Stimulated activated CD8-positive, alpha-beta memory T cell treated with anti-CD3 and anti-CD28 coated beads, Interleukin-2, amount 100 ng/mL, for 48 hours (primary cell): Measurements from ENCODE around the gene XRCC6.
A peak's percentile ranks its signal among the peaks of the same experiment; 100 is the strongest.
"Not testable (repeated sequence)": the region's sequence is repeated elsewhere in the genome, so short reads cannot be mapped to it uniquely, and the experiment has no call there.

Source experiments
- DNase-seq, 2 donors: peaks; one replicate each; pipeline ENCODE4 v3.0.0-alpha.2; 2020; ENCODE audit warnings: low read depth in 2 of 2

XRCC6 gene

GRCh38 chr22:41686890-41687289 lies 65.8 kb downstream of the XRCC6 start:
- not testable (repeated sequence) for DNase-seq

- DNase-seq = no peak
These were observed 66.8 kb downstream of the XRCC6 start for GRCh38 chr22:41687901-41688364.

GRCh38 chr22:41688365-41689211 lies 67.5 kb downstream of the XRCC6 start, which contains the start of gene SNU13:
Gene SNU13, minus strand, starts transcription at chr22:41688867. Its CDS starts 71 bp downstream, at chr22:41688796.
- DNase-seq = peak; percentile 87 to 88

DNA sequence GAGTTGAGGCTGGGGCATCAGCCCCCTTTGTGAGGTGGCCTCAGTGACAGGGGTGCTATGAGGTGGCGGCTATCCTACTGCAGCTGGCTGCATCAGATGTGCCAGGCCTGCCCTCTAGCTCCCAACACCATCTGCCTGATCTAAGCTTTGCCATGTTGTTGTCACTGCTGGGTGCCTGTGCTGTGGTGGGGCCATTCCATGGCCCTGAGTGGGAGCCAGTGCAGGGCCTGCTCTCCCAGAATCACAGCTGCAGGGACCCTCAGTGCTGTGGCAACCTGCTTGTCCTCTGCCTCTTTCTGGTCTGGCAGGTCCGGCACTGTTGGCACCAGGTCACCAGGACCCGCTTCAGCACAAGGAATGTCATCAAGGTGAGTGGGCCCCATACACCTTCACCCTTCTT lies 69.4 kb downstream of the XRCC6 start:
- no peak for DNase-seq

DNA sequence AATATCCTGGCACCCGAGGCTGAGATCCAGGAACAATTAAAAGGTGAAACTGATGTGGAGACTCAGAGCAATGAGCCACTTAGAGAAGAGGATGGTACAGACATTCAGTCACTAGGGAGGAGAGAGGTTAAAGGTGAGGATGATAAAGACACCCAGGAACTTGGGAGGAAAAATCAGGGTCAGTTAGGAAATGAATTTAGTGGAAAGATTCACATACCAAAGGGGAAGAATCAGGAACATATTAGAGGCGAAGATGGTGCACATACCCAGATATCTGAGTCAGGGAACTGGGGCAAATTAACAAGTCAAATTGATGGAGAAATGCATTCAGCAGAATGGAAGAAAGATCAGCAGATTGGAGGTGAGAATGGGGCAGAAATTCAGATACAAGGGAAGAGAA lies 74.1 kb downstream of the XRCC6 start:
- no peak for DNase-seq

DNA sequence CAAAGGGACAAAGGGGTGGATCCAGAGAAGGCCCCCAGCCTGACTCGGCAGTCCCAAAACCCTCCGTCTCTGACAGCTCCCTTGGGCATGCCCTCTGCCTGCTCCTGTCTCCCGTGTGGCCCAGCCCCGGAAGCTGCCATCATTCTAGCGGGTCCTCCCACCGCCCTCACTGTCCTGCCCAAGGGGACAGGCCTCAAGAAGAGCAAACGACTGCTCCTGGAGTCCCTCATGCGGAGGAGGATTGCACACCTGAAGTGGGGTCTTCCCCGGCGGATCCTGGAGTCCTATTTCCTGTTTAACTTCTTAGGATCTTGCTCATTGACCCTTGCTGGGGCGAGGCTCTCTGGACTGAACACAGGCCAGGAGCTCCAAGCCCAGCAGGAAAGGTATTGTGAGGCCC lies 75.6 kb downstream of the XRCC6 start:
- no peak for DNase-seq

GRCh38 chr22:41697126-41697775 lies 76.2 kb downstream of the XRCC6 start:
- DNase-seq = peak; percentile 90 to 92

- DNase-seq = peak; percentile 86 to 87
These were observed 78.4 kb downstream of the XRCC6 start, which contains the start of gene MEI1 for GRCh38 chr22:41699264-41700107. Gene MEI1, plus strand, starts transcription at chr22:41699503. Its CDS starts 36 bp downstream, at chr22:41699539.

GRCh38 chr22:41700108-41700364 lies 78.9 kb downstream of the XRCC6 start:
- no peak for DNase-seq

DNA sequence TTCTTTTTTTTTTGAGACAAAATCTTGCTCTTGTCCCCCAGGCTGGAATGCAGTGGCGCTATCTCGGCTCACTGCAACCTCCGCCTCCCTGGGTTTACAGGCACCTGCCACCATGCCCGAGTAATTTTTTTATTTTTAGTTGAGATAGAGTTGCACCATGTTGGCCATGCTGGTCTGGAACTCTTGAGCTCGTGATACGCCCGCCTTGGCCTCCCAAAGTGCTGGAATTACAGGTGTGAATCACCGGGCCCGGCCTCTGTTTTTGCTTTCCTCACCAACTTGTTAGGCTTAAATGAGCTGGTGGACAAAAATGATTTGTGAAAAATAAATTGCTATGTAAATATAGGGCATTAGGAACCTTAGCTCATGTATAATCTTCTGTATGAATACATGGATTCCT lies 81.7 kb downstream of the XRCC6 start:
- DNase-seq = no peak

GRCh38 chr22:41709341-41709740 lies 88.2 kb downstream of the XRCC6 start:
- DNase-seq = no peak

DNA sequence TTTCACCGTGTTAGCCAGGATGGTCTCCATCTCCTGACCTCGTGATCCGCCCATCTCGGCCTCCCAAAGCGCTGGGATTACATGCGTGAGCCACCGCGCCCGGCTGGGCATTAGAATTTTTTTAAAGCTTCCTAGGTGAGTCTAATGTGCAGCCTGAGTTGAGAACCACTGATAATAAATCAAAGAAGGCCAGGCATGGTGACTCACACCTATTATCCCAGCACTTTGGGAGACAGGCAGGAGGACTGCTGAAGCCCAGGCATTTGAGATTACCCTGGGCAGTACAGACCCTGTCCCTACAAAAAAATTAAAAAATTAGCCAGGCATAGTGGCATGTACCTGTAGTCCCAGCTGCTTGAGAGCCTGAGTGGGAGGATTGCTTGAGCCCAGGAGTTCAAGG lies 91.9 kb downstream of the XRCC6 start:
- no peak for DNase-seq
